ENCODE data around the gene CBFA2T2.

- TF ChIP-seq CTCF (IDR thresholded peaks at IDR 0.05) = no peak
- TF ChIP-seq POLR2A (IDR thresholded peaks at IDR 0.05) = no peak
These were observed 172.3 kb downstream of the CBFA2T2 start, which contains the start of gene C20orf144 for GRCh38 chr20:33662172-33662571.

Measured in tibial nerve (tissue), 3 donors.